ENCODE measurements around the gene SATB2. TPM values are rescaled to one million over a fixed set of nuclear protein-coding genes. Genes with fewer than 3 reads are reported as not detected.

SATB2 gene
- polyA plus RNA-seq, 1 of the 3 experiments (the other 2 are of a cell fraction), result 0.13 TPM

- no peak for TF ChIP-seq IRF3 (IDR thresholded peaks at IDR 0.05; ENCODE audit: low read depth, low read length)
- no peak for TF ChIP-seq SIN3A (IDR thresholded peaks at IDR 0.05; ENCODE audit: borderline replicate concordance, low read depth, low read length)
Measured at GRCh38 chr2:199434555-199434954, 23.2 kb downstream of the SATB2 start (continued).

GRCh38 chr2:199433204-199433832, 24.4 kb downstream of the SATB2 start:
- Histone ChIP-seq H3K9me2 (no peaks in the 10 kb centered on the region), H3K27ac (ENCODE audit: low read depth in 2 of 2, low read length in 1 of 2) (no peak overlapping the region), H3K4me1 (ENCODE audit: control insufficient read depth in 1 of 2, insufficient read depth in 2 of 2, low read depth in 1 of 2, low read length in 1 of 2) (no peaks in the 10 kb centered on the region; a peak in 1 of 4 replicates), H3K79me2 (ENCODE audit: insufficient read depth) (no peaks in the 10 kb centered on the region), H2AFZ (ENCODE audit: low read depth) (no peak overlapping the region), H3K9me3 (no peaks in the 10 kb centered on the region), H4K20me1 (ENCODE audit: insufficient read depth) (no peaks in the 10 kb centered on the region), H3K4me3 (ENCODE audit: low read depth in 2 of 2, low read length in 1 of 2) (no peak overlapping the region), H3F3A (replicated peaks; ENCODE audit: insufficient read depth) (no peaks in the 10 kb centered on the region), H3K9ac (no peak overlapping the region), H3K27me3 (ENCODE audit: insufficient read depth) (no peaks in the 10 kb centered on the region), H3K36me3 (replicated peaks in 1 of 2; ENCODE audit: control insufficient read depth in 1 of 2, insufficient read depth in 2 of 2, low read length in 1 of 2) (no peaks in the 10 kb centered on the region), H3K4me2 (no peak overlapping the region)
- DNase-seq, result no peak
- 42% methylated on average over 11 of the region's 11 CpGs for WGBS (ENCODE audit: low lambda C conversion rate)
- TF ChIP-seq CTCF (IDR thresholded peaks at IDR 0.05), result no peak
- no peak for TF ChIP-seq RXRA (IDR thresholded peaks at IDR 0.05; ENCODE audit: borderline replicate concordance, low read depth)
- no peak for TF ChIP-seq IRF3 (IDR thresholded peaks at IDR 0.05; ENCODE audit: low read depth, low read length)
- TF ChIP-seq SIN3A (IDR thresholded peaks at IDR 0.05; ENCODE audit: borderline replicate concordance, low read depth, low read length), result no peak
- ChIA-PET CTCF (no interaction called here), POLR2A (no interaction called here)

- no peaks in the 10 kb centered on the region for H3K9me3 ChIP-seq
- no peak overlapping the region for H3K9ac ChIP-seq
- no peaks in the 10 kb centered on the region for H4K20me1 ChIP-seq (ENCODE audit: insufficient read depth)
- H3K27ac ChIP-seq (ENCODE audit: low read depth in 2 of 2, low read length in 1 of 2), result no peak overlapping the region
- ChIA-PET CTCF (interaction anchor here (0.6 kb wide), 1 partner anchor 126 kb away, joined by 3 read pairs; no protein-coding TSS in a partner anchor), POLR2A (no interaction called here)
- 32% methylated on average over 11 of the region's 11 CpGs for WGBS (ENCODE audit: low lambda C conversion rate)
- no peaks in the 10 kb centered on the region for H3K9me2 ChIP-seq
- no peak overlapping the region for H3K4me3 ChIP-seq (ENCODE audit: low read depth in 2 of 2, low read length in 1 of 2)
- no peaks in the 10 kb centered on the region for H3K36me3 ChIP-seq (replicated peaks in 1 of 2; ENCODE audit: control insufficient read depth in 1 of 2, insufficient read depth in 2 of 2, low read length in 1 of 2)
- no peak overlapping the region for H3K4me2 ChIP-seq
- H3K79me2 ChIP-seq (ENCODE audit: insufficient read depth), result no peaks in the 10 kb centered on the region
- H3K4me1 ChIP-seq (ENCODE audit: control insufficient read depth in 1 of 2, insufficient read depth in 2 of 2, low read depth in 1 of 2, low read length in 1 of 2), result no peaks in the 10 kb centered on the region; a peak in 1 of 4 replicates
- DNase-seq, result no peak
- TF ChIP-seq FOSL2 (IDR thresholded peaks at IDR 0.05; ENCODE audit: borderline replicate concordance, low read depth), result peak; percentile 10; the same call in 1 of the 2 replicates
- no peak for TF ChIP-seq POLR2AphosphoS5 (IDR thresholded peaks at IDR 0.05; ENCODE audit: low read depth, low read length)
- no peak overlapping the region for H2AFZ ChIP-seq (ENCODE audit: low read depth)
- H3F3A ChIP-seq (replicated peaks; ENCODE audit: insufficient read depth), result no peaks in the 10 kb centered on the region
- no peaks in the 10 kb centered on the region for H3K27me3 ChIP-seq (ENCODE audit: insufficient read depth)
Measured at GRCh38 chr2:199431746-199432213, 26.0 kb downstream of the SATB2 start.
